ENCODE measurements around the gene CATSPER4.
"Not testable (repeated sequence)": the region's sequence is repeated elsewhere in the genome, so short reads cannot be mapped to it uniquely, and the experiment has no call there.

CATSPER4 gene

GRCh38 chr1:26224606-26225005 is 34.2 kb downstream of the CATSPER4 start:
- no peak for TF ChIP-seq CTCF (IDR thresholded peaks at IDR 0.05; ENCODE audit: insufficient read depth, low read depth, low read length, missing control alignments)
- DNase-seq (ENCODE audit: low read depth) = no peak
- H3K4me3 ChIP-seq (ENCODE audit: low read length) = no peak overlapping the region

- peak overlapping the region; percentile 38 for H3K4me3 ChIP-seq (ENCODE audit: low read length)
- peak; percentile 62 for DNase-seq (ENCODE audit: low read depth)
- TF ChIP-seq CTCF (IDR thresholded peaks at IDR 0.05; ENCODE audit: insufficient read depth, low read depth, low read length, missing control alignments) = no peak
Measured at GRCh38 chr1:26225033-26225831, 34.8 kb downstream of the CATSPER4 start.

GRCh38 chr1:26230682-26231081 is 40.3 kb downstream of the CATSPER4 start:
- H3K4me3 ChIP-seq (ENCODE audit: low read length); DNase-seq (ENCODE audit: low read depth): not testable (repeated sequence)

- TF ChIP-seq CTCF (IDR thresholded peaks at IDR 0.05; ENCODE audit: insufficient read depth, low read depth, low read length, missing control alignments) = peak; percentile 91
- peak; percentile 99 for DNase-seq (ENCODE audit: low read depth)
- H3K4me3 ChIP-seq (ENCODE audit: low read length) = peak within 1 kb of the TSS; percentile 93
Measured at GRCh38 chr1:26233903-26234643, 43.7 kb downstream of the CATSPER4 start, which contains the start of gene CEP85. CEP85 (plus strand) TSS chr1:26234200; CDS start chr1:26239784, 5,584 bp downstream.

- peak overlapping the region; percentile 93 for H3K4me3 ChIP-seq (ENCODE audit: low read length)
- DNase-seq (ENCODE audit: low read depth) = peak; percentile 30
Measured at GRCh38 chr1:26234644-26235370, 44.4 kb downstream of the CATSPER4 start.

GRCh38 chr1:26237230-26237966 is 47.0 kb downstream of the CATSPER4 start:
- no peak overlapping the region for H3K4me3 ChIP-seq (ENCODE audit: low read length)
- peak; percentile 55 for DNase-seq (ENCODE audit: low read depth)
- TF ChIP-seq CTCF (IDR thresholded peaks at IDR 0.05; ENCODE audit: insufficient read depth, low read depth, low read length, missing control alignments) = no peak

More at GRCh38 chr1:26234644-26235370, 44.4 kb downstream of the CATSPER4 start:
- TF ChIP-seq CTCF (IDR thresholded peaks at IDR 0.05; ENCODE audit: insufficient read depth, low read depth, low read length, missing control alignments) = no peak

Measured in epithelial cell of esophagus (primary cell).